ENCODE data around the gene SLX9. TPM values are rescaled to one million over a fixed set of nuclear protein-coding genes. Genes with fewer than 3 reads are reported as not detected.
A peak's percentile ranks its signal among the peaks of the same experiment; 100 is the strongest.

The SLX9 gene
- total RNA-seq, 2 experiments from 2014 or later, result 42.4 to 47.0 TPM

DNA sequence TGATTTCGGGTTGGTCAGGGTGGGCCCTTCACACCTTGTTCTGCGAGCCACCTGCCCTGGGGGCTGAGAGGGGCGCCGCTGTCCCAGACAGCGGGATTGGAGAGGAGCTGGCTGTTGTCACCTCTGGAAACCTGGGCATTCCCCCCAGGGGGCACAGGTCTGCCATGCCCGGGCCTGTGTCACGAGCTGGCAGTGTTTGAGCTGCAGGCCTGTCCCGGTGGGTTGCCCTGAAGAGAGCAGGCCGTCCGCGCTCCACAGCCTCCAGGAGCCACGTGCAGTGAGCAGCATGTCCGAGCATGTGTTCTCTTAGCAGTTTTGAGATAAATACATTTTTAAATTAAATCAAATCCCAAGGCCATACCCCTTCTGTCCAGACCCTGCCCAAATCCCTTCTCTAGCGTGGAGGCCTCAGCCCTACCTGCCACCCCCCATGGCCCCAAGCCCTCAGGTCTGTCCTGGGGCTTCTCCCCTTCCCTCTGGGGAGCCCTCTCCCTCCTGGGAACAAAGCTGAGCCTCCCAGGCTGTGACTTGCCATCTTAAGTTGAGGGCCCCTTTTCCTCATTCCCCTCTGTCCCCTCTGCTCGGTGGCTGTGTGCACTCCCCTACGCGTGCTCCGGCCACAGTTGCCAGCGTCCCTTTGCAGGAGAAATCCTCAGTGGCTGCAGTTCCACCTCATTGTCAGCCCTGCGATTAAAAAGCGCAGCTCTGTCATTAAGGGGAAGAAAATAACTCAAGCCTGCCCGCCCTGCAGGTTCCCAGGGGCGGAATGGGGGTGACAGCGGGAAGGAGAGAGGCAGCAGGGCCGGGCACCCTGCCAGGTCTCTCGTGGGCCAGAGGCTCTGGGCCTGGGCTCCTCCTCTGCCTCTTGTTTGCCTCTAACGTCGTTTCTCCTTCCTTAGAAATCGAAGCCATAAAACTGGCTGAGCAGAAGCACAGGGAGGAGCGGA is 26.6 kb downstream of the SLX9 start:
- no peak for DNase-seq
- ChIA-PET POLR2A (no interaction called here), CTCF (interaction anchor here (0.9 to 1.7 kb wide), 4 partner anchors 17 to 172 kb away, joined by 3 to 5 read pairs (median 4); no protein-coding TSS in a partner anchor)
- no peaks in the 10 kb centered on the region for H3K9me3 Mint-ChIP-seq
- peaks cover 45% of the 10 kb centered on the region for H3K36me3 Mint-ChIP-seq (ENCODE audit: low read depth)
- peaks cover 48% of the 10 kb centered on the region for H3K4me1 Mint-ChIP-seq
- H3K27ac Mint-ChIP-seq, result no peak overlapping the region
- H3K27me3 Mint-ChIP-seq, result no peaks in the 10 kb centered on the region
- H3K4me3 Mint-ChIP-seq, result no peak overlapping the region

DNA sequence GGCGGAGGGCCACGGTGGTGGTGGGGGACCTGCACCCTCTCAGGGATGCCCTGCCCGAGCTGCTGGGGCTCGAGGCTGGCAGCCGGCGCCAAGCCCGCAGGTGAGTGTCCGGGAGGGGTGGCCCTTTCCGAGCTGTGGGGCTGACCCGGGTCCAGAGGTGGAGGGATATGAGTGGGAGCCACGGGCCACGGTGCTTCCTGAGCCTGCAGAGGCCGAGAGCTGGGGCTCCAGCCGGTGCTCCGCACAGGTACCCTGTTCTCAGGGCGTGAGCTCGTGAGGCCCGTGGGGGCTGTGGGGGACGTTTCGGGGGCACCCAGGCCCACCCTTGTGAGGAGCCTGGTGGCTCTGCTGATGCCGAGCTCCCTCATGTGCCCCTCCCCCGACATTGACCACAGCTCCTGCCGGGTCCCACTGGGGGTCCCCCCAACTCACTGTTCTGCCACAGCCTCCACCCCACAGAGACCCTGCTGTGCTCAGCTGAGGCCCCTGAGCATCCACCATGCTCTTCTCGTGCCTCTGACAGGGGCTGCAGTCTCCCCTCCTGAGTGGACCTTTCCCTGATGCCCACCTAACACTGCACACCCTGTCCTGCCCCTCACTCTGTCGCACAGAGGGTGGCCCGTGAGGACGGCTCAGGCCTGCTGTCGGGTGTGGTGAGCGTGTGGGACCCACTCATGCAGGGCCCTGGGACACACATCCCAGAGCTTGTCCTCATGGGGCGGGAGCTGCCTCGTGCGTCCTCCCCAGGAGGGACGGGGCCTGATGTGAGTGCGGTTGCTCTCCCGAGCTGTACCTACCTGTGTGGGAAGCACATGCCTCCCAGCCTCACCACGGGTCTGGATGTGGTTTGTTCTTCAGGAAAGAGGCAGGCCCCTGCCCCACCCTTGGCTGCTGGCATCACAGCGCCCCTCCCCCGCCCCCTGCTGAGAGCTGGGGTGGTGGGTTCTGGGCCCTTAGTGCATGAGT is 27.5 kb downstream of the SLX9 start:
- DNase-seq, result no peak
- Mint-ChIP-seq H3K4me3 (no peak overlapping the region), H3K4me1 (peaks cover 48% of the 10 kb centered on the region), H3K9me3 (no peaks in the 10 kb centered on the region), H3K27ac (no peak overlapping the region), H3K36me3 (ENCODE audit: low read depth) (peaks cover 37% of the 10 kb centered on the region), H3K27me3 (no peaks in the 10 kb centered on the region)
- POLR2A ChIA-PET, result no interaction called here
- CTCF ChIA-PET, result interaction anchor here (1.1 kb wide), 1 partner anchor 161 kb away, joined by 4 read pairs; no protein-coding TSS in a partner anchor

DNA sequence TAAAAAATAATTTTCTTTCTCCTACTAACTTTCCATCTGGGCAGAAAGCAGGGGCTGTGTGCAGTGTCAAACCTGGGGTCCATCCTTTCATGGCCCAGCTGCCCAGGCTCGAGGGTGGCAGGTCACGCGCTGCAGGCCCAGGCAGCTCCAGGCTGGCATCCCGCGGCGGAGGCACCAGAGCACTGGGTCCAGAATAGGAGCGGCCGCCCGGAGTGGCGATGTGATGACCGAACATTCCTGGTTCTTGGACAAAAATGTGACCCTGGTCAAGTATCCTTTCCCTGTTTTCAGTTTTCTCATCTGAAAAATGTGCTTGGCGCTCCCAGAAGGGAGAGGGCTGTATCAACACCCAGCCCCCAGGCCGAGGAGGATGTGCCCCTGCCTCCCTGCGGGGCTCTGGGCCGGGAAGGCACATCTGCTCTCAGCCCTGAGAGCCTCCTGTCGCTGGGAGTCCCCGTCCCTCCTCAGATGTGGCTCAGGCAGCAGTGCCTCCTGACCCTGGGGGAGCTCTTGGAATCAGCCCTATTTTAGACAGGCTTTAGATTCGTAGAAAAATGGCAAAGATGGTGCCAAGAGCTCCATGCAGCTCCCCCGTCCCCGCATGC is 29.3 kb downstream of the SLX9 start:
- H3K4me3 Mint-ChIP-seq, result no peak overlapping the region
- ChIA-PET POLR2A (no interaction called here), CTCF (interaction anchor here (0.6 to 0.7 kb wide), 2 partner anchors 169 to 210 kb away, joined by 3 to 4 read pairs; no protein-coding TSS in a partner anchor)
- peaks cover 41% of the 10 kb centered on the region for H3K4me1 Mint-ChIP-seq
- H3K27ac Mint-ChIP-seq, result peak overlapping the region; percentile 52
- H3K36me3 Mint-ChIP-seq (ENCODE audit: low read depth), result peaks cover 23% of the 10 kb centered on the region
- H3K27me3 Mint-ChIP-seq, result no peaks in the 10 kb centered on the region
- H3K9me3 Mint-ChIP-seq, result no peaks in the 10 kb centered on the region
- DNase-seq, result no peak

- Mint-ChIP-seq H3K9me3 (no peaks in the 10 kb centered on the region), H3K4me1 (peaks cover 33% of the 10 kb centered on the region), H3K36me3 (ENCODE audit: low read depth) (peaks cover 14% of the 10 kb centered on the region), H3K27me3 (no peaks in the 10 kb centered on the region), H3K4me3 (no peak overlapping the region), H3K27ac (no peak overlapping the region)
- ChIA-PET CTCF (interaction anchor here (0.6 to 1.1 kb wide), 2 partner anchors 168 kb away, joined by 3 to 4 read pairs; no protein-coding TSS in a partner anchor), POLR2A (interaction anchor here (1.0 kb wide), 1 partner anchor 10 kb away, joined by 3 read pairs; no protein-coding TSS in a partner anchor)
- DNase-seq, result no peak
Observed at GRCh38 chr21:44969931-44970755, 30.3 kb downstream of the SLX9 start.

GRCh38 chr21:44970766-44971671 is 31.2 kb downstream of the SLX9 start:
- ChIA-PET CTCF (interaction anchor here (1.1 kb wide), 1 partner anchor 167 kb away, joined by 3 read pairs; no protein-coding TSS in a partner anchor), POLR2A (interaction anchor here (1.0 kb wide), 1 partner anchor 9 kb away, joined by 3 read pairs; no protein-coding TSS in a partner anchor)
- Mint-ChIP-seq H3K4me1 (peaks cover 24% of the 10 kb centered on the region), H3K27ac (no peak overlapping the region), H3K4me3 (no peak overlapping the region), H3K9me3 (no peaks in the 10 kb centered on the region), H3K36me3 (ENCODE audit: low read depth) (peaks cover 10% of the 10 kb centered on the region), H3K27me3 (no peaks in the 10 kb centered on the region)
- DNase-seq, result no peak

DNA sequence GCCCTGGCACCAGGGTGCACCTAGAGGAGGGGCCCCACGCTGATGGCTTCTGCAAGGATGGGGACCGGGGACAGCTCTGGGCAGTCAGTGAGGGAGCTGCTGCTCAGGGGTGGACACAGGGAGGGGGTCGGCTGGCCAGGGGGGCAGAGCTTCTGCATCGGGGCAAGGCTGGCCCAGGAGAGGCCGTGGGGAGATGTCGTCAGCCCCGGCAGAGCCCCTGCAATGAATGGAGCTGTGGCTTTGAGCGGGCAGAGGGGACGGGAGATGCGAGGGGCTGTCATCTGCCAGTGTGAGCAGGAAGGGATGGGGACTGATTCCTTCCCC is 31.8 kb downstream of the SLX9 start:
- Mint-ChIP-seq H3K4me3 (no peak overlapping the region), H3K36me3 (ENCODE audit: low read depth) (peaks cover 10% of the 10 kb centered on the region), H3K27me3 (no peaks in the 10 kb centered on the region), H3K27ac (no peak overlapping the region), H3K9me3 (no peaks in the 10 kb centered on the region), H3K4me1 (peaks cover 22% of the 10 kb centered on the region)
- no peak for DNase-seq
- ChIA-PET CTCF (no interaction called here), POLR2A (no interaction called here)

DNA sequence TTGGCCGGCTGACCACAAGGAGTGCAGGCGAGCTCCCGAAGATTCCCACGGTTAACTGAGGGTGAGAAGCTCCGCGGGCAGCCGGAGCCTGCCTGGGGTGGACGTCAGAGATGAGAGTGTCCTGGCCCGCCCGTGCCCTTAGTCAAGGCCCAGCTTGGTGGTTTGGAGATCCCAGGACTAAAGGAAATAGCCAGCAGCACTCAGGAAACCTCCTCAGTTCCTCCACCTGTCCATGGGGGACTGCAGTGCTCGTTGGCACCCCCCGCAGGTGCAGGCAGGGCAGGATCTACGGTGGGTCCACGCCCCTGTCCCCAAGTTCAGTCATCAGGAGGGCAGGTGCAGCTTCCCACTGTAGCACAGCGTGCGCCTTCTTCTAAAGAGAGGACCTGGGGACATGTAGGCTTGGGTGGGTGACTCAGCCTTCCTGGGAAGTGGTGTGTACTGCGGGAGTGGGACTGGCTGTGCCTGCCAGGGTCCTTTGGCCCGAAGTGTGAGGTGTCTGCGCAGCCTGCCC is 32.5 kb downstream of the SLX9 start:
- Mint-ChIP-seq H3K9me3 (no peaks in the 10 kb centered on the region), H3K27ac (no peak overlapping the region), H3K27me3 (no peaks in the 10 kb centered on the region), H3K36me3 (ENCODE audit: low read depth) (peaks cover 10% of the 10 kb centered on the region), H3K4me1 (peaks cover 20% of the 10 kb centered on the region), H3K4me3 (no peak overlapping the region)
- ChIA-PET POLR2A (no interaction called here), CTCF (no interaction called here)
- no peak for DNase-seq

DNA sequence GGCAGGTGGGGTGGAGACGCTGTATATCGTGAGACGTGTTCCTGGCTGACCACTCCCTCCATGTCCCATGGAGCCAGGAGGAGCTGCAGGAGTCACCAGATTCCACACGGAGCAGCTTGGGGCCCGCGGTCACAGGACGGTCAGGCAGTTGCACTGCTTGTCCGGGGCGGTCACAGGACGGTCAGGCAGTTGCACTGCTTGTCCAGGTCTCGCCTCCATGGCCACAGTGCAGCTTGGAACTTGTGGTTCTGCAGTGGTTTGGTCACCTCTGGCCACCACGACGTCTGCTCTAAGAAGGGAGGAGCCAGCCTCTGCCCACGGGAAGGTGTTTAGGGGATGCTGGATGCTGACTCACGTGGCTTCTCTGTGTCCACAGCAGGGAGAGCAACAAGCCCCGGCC is 33.0 kb downstream of the SLX9 start:
- no peak overlapping the region for H3K4me3 Mint-ChIP-seq
- ChIA-PET CTCF (no interaction called here), POLR2A (no interaction called here)
- no peak overlapping the region for H3K27ac Mint-ChIP-seq
- DNase-seq, result no peak
- H3K9me3 Mint-ChIP-seq, result no peaks in the 10 kb centered on the region
- H3K36me3 Mint-ChIP-seq (ENCODE audit: low read depth), result peaks cover 10% of the 10 kb centered on the region
- peaks cover 16% of the 10 kb centered on the region for H3K4me1 Mint-ChIP-seq
- H3K27me3 Mint-ChIP-seq, result no peaks in the 10 kb centered on the region

DNA sequence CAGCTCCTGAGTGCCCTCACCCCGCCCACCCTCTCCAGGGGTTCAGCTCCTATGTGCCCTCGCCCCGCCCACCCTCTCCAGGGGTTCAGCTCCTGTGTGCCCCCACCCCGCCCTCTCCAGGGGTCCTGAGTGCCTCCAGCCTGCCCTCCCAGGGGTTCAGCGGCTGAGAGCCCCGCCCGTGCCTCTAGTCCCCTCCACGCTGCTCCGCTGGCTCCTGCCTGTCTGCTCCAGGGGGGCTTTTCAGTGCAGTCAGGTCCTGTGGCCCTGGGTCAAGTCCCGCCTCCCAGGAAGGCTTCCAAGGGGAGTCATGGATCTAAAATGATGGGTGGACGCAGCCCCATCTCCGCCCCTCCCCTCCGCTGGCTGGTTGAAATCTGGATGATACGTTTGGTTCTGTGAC is 33.8 kb downstream of the SLX9 start:
- no peaks in the 10 kb centered on the region for H3K9me3 Mint-ChIP-seq

DNA sequence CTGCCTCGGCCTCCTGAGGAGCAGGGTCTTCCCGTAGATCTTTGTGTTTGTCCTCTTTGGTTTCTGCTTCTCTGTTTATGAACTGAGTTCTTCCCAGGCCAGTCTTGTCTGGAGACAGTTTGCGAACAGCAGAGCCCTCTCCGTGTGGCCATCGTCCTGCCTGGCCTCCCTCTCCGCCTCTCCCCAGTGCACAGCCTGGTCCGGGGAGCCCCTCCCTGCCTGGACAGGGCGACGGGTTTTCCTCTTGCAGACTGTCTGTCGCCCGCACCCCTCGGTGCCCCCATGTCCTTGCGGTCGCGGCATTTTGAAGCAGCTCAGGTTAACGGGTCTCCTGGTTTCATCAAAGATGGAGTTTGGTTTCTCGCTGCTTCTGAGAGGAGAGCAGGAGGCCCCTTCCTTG is 34.8 kb downstream of the SLX9 start:
- H3K4me3 Mint-ChIP-seq, result no peak overlapping the region
- no peak overlapping the region for H3K27ac Mint-ChIP-seq
- CTCF ChIA-PET, result no interaction called here
- H3K27me3 Mint-ChIP-seq, result no peaks in the 10 kb centered on the region
- POLR2A ChIA-PET, result no interaction called here
- no peak for DNase-seq
- peaks cover 5% of the 10 kb centered on the region for H3K36me3 Mint-ChIP-seq (ENCODE audit: low read depth)
- H3K9me3 Mint-ChIP-seq, result no peaks in the 10 kb centered on the region
- H3K4me1 Mint-ChIP-seq, result peaks cover 6% of the 10 kb centered on the region

More for the DNA sequence above, 33.8 kb downstream of the SLX9 start:
- H3K36me3 Mint-ChIP-seq (ENCODE audit: low read depth), result peaks cover 10% of the 10 kb centered on the region
- H3K4me3 Mint-ChIP-seq, result no peak overlapping the region
- peaks cover 11% of the 10 kb centered on the region for H3K4me1 Mint-ChIP-seq
- no peak for DNase-seq
- H3K27ac Mint-ChIP-seq, result no peak overlapping the region
- ChIA-PET POLR2A (no interaction called here), CTCF (no interaction called here)
- no peaks in the 10 kb centered on the region for H3K27me3 Mint-ChIP-seq

- H3K9me3 Mint-ChIP-seq, result no peaks in the 10 kb centered on the region
- H3K4me1 Mint-ChIP-seq, result no peaks in the 10 kb centered on the region
- ChIA-PET POLR2A (no interaction called here), CTCF (no interaction called here)
- no peaks in the 10 kb centered on the region for H3K36me3 Mint-ChIP-seq (ENCODE audit: low read depth)
- no peak overlapping the region for H3K4me3 Mint-ChIP-seq
- DNase-seq, result no peak
- no peaks in the 10 kb centered on the region for H3K27me3 Mint-ChIP-seq
- no peak overlapping the region for H3K27ac Mint-ChIP-seq
Observed at GRCh38 chr21:44975720-44976555, 36.1 kb downstream of the SLX9 start.

Measured in activated CD4-positive, alpha-beta memory T cell treated with anti-CD3 and anti-CD28 coated beads, Interleukin-2, amount 10 ng/mL, durations not matched to agents 7 days and 5 days (primary cell).